Caco-2 (cell line): ENCODE data around the gene SPIN1. TPM values are rescaled to one million over a fixed set of nuclear protein-coding genes. Genes with fewer than 3 reads are reported as not detected.

Experiments
- BruUV-seq: library from RNA; stranded (reverse); fragments of 400-500 nt; replicated peaks from 2 replicates; lab custom pipeline; 2021; lab: Mats Ljungman, UMichigan
- CTCF ChIA-PET: fragments of 300-600 bp; sonication (Branson Sonifier 250); formaldehyde crosslinking; loops from one replicate; lab custom pipeline; 2022; ENCODE audit warnings: antibody characterized with exemption; lab: Charles Lee
- POLR2A ChIA-PET: fragments of 300-600 bp; sonication (Branson Sonifier 250); formaldehyde crosslinking; loops from one replicate; lab custom pipeline; 2022; ENCODE audit warnings: antibody characterized with exemption; lab: Charles Lee
- DNase-seq, 2 experiments: peaks; one replicate each; pipeline versions ENCODE4 v3.0.0 to v3.0.0-alpha.2; 2020 to 2022
- H3K27me3 ChIP-seq: replicated peaks from 2 replicates; pipeline ENCODE4 v1.6.0; 2011; ENCODE audit warnings: low read length; ENCODE audit not compliant: control insufficient read depth, insufficient read depth
- H3K36me3 ChIP-seq: 2 replicates; pipeline ENCODE4 v1.5.1; 2011; ENCODE audit warnings: low read length; ENCODE audit not compliant: control insufficient read depth, insufficient read depth
- H3K4me1 ChIP-seq: fragments of 250-450 bp; sonication (Bioruptor Pico); 2 replicates; pipeline ENCODE4 v1.5.1; 2020; ENCODE audit warnings: mild to moderate bottlenecking
- H3K4me3 ChIP-seq: 2 replicates; pipeline ENCODE4 v1.5.1; 2011; ENCODE audit warnings: low read depth, mild to moderate bottlenecking, control low read depth, low read length
- H3K9me3 ChIP-seq: fragments of 250-450 bp; sonication (Bioruptor Pico); 2 replicates; pipeline ENCODE4 v1.5.1; 2020; ENCODE audit warnings: mild to moderate bottlenecking, moderate library complexity
- H3K27ac Mint-ChIP-seq: one replicate; pipeline ENCODE4 v1.8.0; 2022; ENCODE audit warnings: mixed read lengths; ENCODE audit not compliant: unreplicated experiment
- H3K27me3 Mint-ChIP-seq: one replicate; pipeline ENCODE4 v1.8.0; 2022; ENCODE audit warnings: mixed read lengths; ENCODE audit not compliant: insufficient read depth, unreplicated experiment
- H3K36me3 Mint-ChIP-seq: one replicate; pipeline ENCODE4 v1.8.0; 2022; ENCODE audit warnings: mild to moderate bottlenecking, mixed read lengths; ENCODE audit not compliant: insufficient read depth, unreplicated experiment
- H3K4me1 Mint-ChIP-seq: one replicate; pipeline ENCODE4 v1.8.0; 2022; ENCODE audit warnings: low read depth, mixed read lengths; ENCODE audit not compliant: unreplicated experiment
- H3K4me3 Mint-ChIP-seq: one replicate; pipeline ENCODE4 v1.8.0; 2022; ENCODE audit warnings: mild to moderate bottlenecking, moderate library complexity, mixed read lengths; ENCODE audit not compliant: unreplicated experiment
- H3K9me3 Mint-ChIP-seq: one replicate; pipeline ENCODE4 v1.8.0; 2022; ENCODE audit warnings: mixed read lengths; ENCODE audit not compliant: unreplicated experiment
- intact Hi-C: fragments of 100-400 bp; cut with micrococcal nuclease; formaldehyde crosslinking; loops from one replicate; pipeline ENCODE4 v1.10.0; 2022; ENCODE audit not compliant: unreplicated experiment
- total RNA-seq: library from RNA; stranded (reverse); gene quantifications from 2 replicates; pipeline ENCODE4 v1.2.3, GENCODE V29; 2022
- TF ChIP-seq, protein P1 (sequence below), 2 experiments: fragments of 200-600 bp in 1 of 2; IDR thresholded peaks; 1 replicate in 1 of 2; 2 replicates in 1 of 2; pipeline versions ENCODE4 v1.5.1 to v1.8.0; 2011 to 2022; ENCODE audit warnings: antibody characterized with exemption in 1 of 2, control low read depth in 1 of 2, inconsistent platforms in 1 of 2, low read depth in 1 of 2, low read length in 1 of 2, mild to moderate bottlenecking in 1 of 2, moderate library complexity in 1 of 2; ENCODE audit not compliant: insufficient read depth in 1 of 2, severe bottlenecking in 1 of 2, unreplicated experiment in 1 of 2

The SPIN1 gene
- total RNA-seq, 1 experiment from 2014 or later = 51.7 TPM

DNA sequence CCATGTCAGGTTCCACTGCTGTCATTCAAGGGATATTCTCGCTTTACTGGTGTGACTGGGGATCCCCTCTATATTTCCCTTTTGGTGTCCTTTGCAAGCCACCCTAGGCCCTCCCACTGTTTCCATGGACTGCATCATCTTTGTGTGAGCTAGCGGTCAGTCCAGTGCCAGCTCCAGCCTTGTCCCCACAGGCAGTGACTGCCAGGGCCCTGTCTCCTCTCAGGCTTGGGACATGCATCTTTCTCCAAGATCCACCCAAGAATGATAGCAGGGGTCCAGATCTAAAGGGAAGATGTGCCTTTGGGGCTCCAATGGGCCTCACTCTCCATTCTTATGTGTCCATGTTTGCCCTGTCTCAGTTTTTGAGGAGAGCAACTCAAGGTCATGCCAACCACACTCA, 109.0 kb downstream of the SPIN1 start:
- BruUV-seq = no TSS peak

DNA sequence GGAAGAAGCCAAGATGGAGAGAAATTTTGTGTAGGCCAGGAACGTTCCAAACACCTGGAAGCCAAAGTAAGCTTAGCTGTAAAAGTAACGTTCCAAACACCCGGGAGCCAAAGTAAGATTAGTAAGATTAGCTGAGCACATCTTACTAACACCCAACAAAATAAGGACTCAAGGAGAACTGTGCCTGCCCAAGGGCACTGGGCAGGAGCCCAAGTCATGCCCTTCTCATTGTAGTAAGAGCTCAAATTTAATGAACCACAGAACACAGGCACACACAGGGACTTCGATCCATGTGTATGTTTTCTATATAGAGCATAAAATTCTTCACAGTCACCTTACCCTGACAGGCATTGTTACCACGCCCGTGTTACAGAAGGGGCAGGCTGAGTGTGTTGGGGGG, 110.6 kb downstream of the SPIN1 start:
- CTCF ChIA-PET = no interaction called here

More for the DNA sequence above, 109.0 kb downstream of the SPIN1 start:
- ChIA-PET POLR2A (no interaction called here), CTCF (no interaction called here)
- no peaks in the 10 kb centered on the region for H3K27me3 ChIP-seq
- Mint-ChIP-seq H3K4me3 (no peak overlapping the region), H3K36me3 (no peaks in the 10 kb centered on the region), H3K27me3 (no peaks in the 10 kb centered on the region), H3K27ac (no peak overlapping the region), H3K9me3 (no peaks in the 10 kb centered on the region), H3K4me1 (no peaks in the 10 kb centered on the region)
- TF ChIP-seq, protein P1, sequence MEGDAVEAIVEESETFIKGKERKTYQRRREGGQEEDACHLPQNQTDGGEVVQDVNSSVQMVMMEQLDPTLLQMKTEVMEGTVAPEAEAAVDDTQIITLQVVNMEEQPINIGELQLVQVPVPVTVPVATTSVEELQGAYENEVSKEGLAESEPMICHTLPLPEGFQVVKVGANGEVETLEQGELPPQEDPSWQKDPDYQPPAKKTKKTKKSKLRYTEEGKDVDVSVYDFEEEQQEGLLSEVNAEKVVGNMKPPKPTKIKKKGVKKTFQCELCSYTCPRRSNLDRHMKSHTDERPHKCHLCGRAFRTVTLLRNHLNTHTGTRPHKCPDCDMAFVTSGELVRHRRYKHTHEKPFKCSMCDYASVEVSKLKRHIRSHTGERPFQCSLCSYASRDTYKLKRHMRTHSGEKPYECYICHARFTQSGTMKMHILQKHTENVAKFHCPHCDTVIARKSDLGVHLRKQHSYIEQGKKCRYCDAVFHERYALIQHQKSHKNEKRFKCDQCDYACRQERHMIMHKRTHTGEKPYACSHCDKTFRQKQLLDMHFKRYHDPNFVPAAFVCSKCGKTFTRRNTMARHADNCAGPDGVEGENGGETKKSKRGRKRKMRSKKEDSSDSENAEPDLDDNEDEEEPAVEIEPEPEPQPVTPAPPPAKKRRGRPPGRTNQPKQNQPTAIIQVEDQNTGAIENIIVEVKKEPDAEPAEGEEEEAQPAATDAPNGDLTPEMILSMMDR (IDR thresholded peaks at IDR 0.05; ENCODE audit: insufficient read depth in 1 of 2, low read depth in 1 of 2, low read length in 1 of 2, severe bottlenecking in 1 of 2, unreplicated experiment in 1 of 2) = no peak
- no peak for DNase-seq
- no peaks in the 10 kb centered on the region for H3K36me3 ChIP-seq
- H3K9me3 ChIP-seq = no peaks in the 10 kb centered on the region
- no peaks in the 10 kb centered on the region for H3K4me1 ChIP-seq
- H3K4me3 ChIP-seq = no peak overlapping the region
- intact Hi-C loops = no loop called here

DNA sequence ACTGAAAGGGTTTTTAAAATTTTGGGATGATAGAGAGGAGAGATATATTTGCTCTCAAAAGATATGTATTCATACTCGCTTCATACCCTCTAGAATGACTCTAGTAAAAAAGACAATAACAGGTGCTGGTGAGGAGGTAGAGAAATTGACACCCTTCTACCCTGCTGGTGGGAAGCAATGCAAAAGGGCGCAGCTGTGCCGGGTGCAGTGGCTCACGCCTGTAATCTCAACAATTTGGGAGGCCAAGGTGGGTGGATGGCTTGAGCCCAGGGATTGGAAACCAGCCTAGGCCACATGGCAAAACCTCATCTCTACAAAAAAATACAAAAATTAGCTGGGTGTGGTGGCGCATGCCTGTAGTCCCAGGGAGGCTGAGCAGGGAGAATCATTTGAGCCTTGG, 112.8 kb downstream of the SPIN1 start:
- Histone ChIP-seq H3K4me3 (no peak overlapping the region), H3K27me3 (no peaks in the 10 kb centered on the region), H3K4me1 (no peaks in the 10 kb centered on the region), H3K36me3 (no peaks in the 10 kb centered on the region), H3K9me3 (no peaks in the 10 kb centered on the region)
- TF ChIP-seq, protein P1 (IDR thresholded peaks at IDR 0.05; ENCODE audit: insufficient read depth in 1 of 2, low read depth in 1 of 2, low read length in 1 of 2, severe bottlenecking in 1 of 2, unreplicated experiment in 1 of 2) = no peak
- ChIA-PET POLR2A (no interaction called here), CTCF (no interaction called here)
- Mint-ChIP-seq H3K4me1 (peaks cover 6% of the 10 kb centered on the region), H3K9me3 (no peaks in the 10 kb centered on the region), H3K36me3 (no peaks in the 10 kb centered on the region), H3K4me3 (no peak overlapping the region), H3K27ac (no peak overlapping the region), H3K27me3 (no peaks in the 10 kb centered on the region)
- intact Hi-C loops = no loop called here
- BruUV-seq = no TSS peak
- DNase-seq = no peak

More for the DNA sequence above, 110.6 kb downstream of the SPIN1 start:
- no peak for DNase-seq
- intact Hi-C loops = no loop called here
- Mint-ChIP-seq H3K36me3 (no peaks in the 10 kb centered on the region), H3K4me3 (no peak overlapping the region), H3K9me3 (no peaks in the 10 kb centered on the region), H3K27ac (no peak overlapping the region), H3K4me1 (peaks cover 6% of the 10 kb centered on the region), H3K27me3 (no peaks in the 10 kb centered on the region)
- Histone ChIP-seq H3K4me1 (no peaks in the 10 kb centered on the region), H3K9me3 (no peaks in the 10 kb centered on the region), H3K4me3 (no peak overlapping the region), H3K27me3 (no peaks in the 10 kb centered on the region), H3K36me3 (no peaks in the 10 kb centered on the region)
- BruUV-seq = no TSS peak
- TF ChIP-seq, protein P1 (IDR thresholded peaks at IDR 0.05; ENCODE audit: insufficient read depth in 1 of 2, low read depth in 1 of 2, low read length in 1 of 2, severe bottlenecking in 1 of 2, unreplicated experiment in 1 of 2) = no peak
- POLR2A ChIA-PET = no interaction called here
